ENCODE data around the gene ST8SIA1. TPM values are rescaled to one million over a fixed set of nuclear protein-coding genes. Genes with fewer than 3 reads are reported as not detected.

Gene ST8SIA1
- total RNA-seq, 1 donor from 2014 or later, result 2.2 TPM

DNA sequence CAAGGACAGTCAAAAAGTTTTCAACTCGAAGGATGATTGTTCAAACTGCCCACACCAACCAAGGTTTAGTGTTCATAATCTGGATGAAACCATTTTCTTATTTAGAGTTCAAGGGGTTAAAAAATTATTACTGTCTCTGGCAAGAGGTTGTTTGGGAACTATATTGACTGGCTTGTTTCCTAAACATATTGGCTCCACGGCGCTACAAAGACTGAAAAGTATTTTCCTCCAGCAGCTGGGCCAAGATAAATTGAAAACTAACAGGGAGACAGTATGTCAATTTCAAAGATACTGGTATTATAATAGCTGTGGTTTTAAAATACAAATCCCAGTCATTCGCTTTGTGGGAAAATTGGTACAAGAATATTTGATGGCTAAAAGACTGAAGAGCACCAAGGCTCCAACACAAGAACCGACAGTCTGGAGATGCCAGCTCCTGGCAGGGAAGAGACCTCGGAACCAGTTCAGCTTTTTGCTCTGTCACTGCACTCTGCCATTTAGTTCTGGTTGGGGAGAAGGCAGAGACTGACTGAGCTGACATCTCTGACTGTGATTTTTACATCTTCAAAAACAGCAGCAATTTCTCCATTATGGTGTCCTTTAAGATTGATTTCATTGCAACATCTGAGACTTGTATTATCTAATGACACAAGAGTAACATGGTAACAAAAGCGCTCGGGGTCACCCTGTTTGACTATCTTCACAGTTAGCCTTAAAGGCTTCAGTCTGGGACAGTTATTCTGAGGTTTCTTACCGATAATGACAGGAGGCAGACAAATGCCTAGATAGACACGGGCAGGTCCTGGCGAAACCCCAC is 62.0 kb downstream of the ST8SIA1 start:
- Mint-ChIP-seq H3K4me3 (no peak overlapping the region), H3K4me1 (peaks cover 5% of the 10 kb centered on the region)

DNA sequence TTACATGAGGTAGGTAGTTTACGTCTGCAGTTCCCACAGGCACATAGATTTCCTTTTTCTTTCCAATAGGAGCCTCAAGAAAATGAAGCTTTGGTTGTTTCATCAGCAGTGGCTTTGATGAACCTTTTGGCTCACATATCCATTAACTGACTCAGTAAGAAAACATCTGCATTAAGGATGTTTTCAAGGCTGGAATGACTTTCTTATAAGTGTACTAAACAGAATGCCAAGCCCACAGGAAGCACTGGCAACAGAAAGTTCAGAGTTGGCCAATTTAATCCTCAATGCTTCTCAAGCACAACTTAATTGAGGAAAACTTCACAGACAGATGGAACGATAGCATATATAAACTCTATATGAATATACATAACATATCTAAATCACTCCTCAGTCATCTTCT is 63.5 kb downstream of the ST8SIA1 start:
- peaks cover 3% of the 10 kb centered on the region for H3K9me3 Mint-ChIP-seq
- no peak overlapping the region for H3K4me3 Mint-ChIP-seq
- no peak for DNase-seq (ENCODE audit: low spot score in 2 of 2, unreplicated experiment in 2 of 2)
- no peak overlapping the region for H3K27ac Mint-ChIP-seq
- peaks cover 5% of the 10 kb centered on the region for H3K4me1 Mint-ChIP-seq
- TF ChIP-seq, protein P1, sequence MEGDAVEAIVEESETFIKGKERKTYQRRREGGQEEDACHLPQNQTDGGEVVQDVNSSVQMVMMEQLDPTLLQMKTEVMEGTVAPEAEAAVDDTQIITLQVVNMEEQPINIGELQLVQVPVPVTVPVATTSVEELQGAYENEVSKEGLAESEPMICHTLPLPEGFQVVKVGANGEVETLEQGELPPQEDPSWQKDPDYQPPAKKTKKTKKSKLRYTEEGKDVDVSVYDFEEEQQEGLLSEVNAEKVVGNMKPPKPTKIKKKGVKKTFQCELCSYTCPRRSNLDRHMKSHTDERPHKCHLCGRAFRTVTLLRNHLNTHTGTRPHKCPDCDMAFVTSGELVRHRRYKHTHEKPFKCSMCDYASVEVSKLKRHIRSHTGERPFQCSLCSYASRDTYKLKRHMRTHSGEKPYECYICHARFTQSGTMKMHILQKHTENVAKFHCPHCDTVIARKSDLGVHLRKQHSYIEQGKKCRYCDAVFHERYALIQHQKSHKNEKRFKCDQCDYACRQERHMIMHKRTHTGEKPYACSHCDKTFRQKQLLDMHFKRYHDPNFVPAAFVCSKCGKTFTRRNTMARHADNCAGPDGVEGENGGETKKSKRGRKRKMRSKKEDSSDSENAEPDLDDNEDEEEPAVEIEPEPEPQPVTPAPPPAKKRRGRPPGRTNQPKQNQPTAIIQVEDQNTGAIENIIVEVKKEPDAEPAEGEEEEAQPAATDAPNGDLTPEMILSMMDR (IDR thresholded peaks at IDR 0.05; ENCODE audit: unreplicated experiment), result no peak
- H3K27me3 Mint-ChIP-seq (ENCODE audit: low read depth), result no peaks in the 10 kb centered on the region
- H3K36me3 Mint-ChIP-seq, result no peaks in the 10 kb centered on the region

More for the DNA sequence above, 62.0 kb downstream of the ST8SIA1 start:
- Mint-ChIP-seq H3K36me3 (no peaks in the 10 kb centered on the region), H3K9me3 (peaks cover 3% of the 10 kb centered on the region), H3K27me3 (ENCODE audit: low read depth) (no peaks in the 10 kb centered on the region), H3K27ac (no peak overlapping the region)
- no peak for DNase-seq (ENCODE audit: low spot score in 2 of 2, unreplicated experiment in 2 of 2)
- TF ChIP-seq, protein P1 (IDR thresholded peaks at IDR 0.05; ENCODE audit: unreplicated experiment), result no peak

DNA sequence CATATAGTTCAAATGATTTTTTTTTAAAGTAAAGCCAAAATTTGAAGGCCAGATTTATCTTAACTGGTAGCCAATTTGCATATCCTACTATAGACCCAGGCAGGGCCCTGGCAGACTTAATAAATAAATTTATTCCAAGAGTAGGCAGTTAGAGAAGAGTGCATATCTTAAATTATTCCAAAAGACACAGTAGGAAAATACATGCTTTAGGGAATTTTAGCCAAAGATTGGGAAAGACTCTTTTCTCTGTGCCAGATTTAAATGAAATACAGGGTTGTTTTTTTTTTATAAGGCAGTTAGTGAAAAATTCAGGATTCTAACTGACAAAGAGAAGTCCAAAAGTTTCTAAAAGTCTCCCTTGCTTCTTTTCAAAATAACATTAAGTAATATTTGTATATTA is 65.5 kb downstream of the ST8SIA1 start:
- no peaks in the 10 kb centered on the region for H3K27me3 Mint-ChIP-seq (ENCODE audit: low read depth)
- TF ChIP-seq, protein P1 (IDR thresholded peaks at IDR 0.05; ENCODE audit: unreplicated experiment), result no peak
- DNase-seq (ENCODE audit: low spot score in 2 of 2, unreplicated experiment in 2 of 2), result no peak
- no peak overlapping the region for H3K27ac Mint-ChIP-seq
- H3K4me1 Mint-ChIP-seq, result peaks cover 5% of the 10 kb centered on the region
- H3K4me3 Mint-ChIP-seq, result no peak overlapping the region
- H3K9me3 Mint-ChIP-seq, result peaks cover 3% of the 10 kb centered on the region
- H3K36me3 Mint-ChIP-seq, result no peaks in the 10 kb centered on the region

DNA sequence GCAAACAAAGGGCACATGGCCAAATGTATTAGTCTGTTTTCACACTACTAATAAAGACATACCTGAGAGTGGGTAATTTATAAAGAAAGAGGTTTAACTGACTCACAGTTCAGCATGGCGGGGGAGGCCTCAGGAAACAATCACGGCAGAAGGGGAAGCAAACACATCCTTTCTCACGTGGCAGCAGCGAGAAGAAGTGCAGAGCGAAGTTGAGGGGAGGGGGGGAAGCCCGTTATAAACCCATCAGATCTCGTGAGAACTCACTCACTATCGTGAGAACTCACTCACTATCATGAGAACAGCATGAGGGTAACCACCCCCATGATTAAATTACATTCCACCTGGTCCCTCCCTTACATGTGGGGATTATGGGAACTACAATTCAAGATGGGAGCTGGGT is 66.1 kb downstream of the ST8SIA1 start:
- H3K27me3 Mint-ChIP-seq (ENCODE audit: low read depth), result no peaks in the 10 kb centered on the region
- H3K4me1 Mint-ChIP-seq, result peaks cover 10% of the 10 kb centered on the region
- no peak overlapping the region for H3K4me3 Mint-ChIP-seq
- DNase-seq (ENCODE audit: low spot score in 2 of 2, unreplicated experiment in 2 of 2), result no peak
- H3K9me3 Mint-ChIP-seq, result peaks cover 3% of the 10 kb centered on the region
- H3K36me3 Mint-ChIP-seq, result no peaks in the 10 kb centered on the region
- H3K27ac Mint-ChIP-seq, result no peak overlapping the region
- TF ChIP-seq, protein P1 (IDR thresholded peaks at IDR 0.05; ENCODE audit: unreplicated experiment), result no peak

GRCh38 chr12:22266101-22266500 is 68.4 kb downstream of the ST8SIA1 start:
- Mint-ChIP-seq H3K27me3 (ENCODE audit: low read depth) (no peaks in the 10 kb centered on the region), H3K4me3 (no peak overlapping the region), H3K4me1 (peaks cover 28% of the 10 kb centered on the region), H3K9me3 (peaks cover 3% of the 10 kb centered on the region), H3K36me3 (no peaks in the 10 kb centered on the region), H3K27ac (no peak overlapping the region)
- TF ChIP-seq, protein P1 (IDR thresholded peaks at IDR 0.05; ENCODE audit: unreplicated experiment), result no peak
- no peak for DNase-seq (ENCODE audit: low spot score in 2 of 2, unreplicated experiment in 2 of 2)

All from mesothelial cell of epicardium (in vitro differentiated cells).